Measurements from ENCODE around the gene RER1.

The RER1 gene

GRCh38 chr1:2354511-2355372, 36.9 kb upstream of the RER1 start:
- no peak for DNase-seq

- no peak for DNase-seq
These were observed 36.0 kb upstream of the RER1 start for GRCh38 chr1:2355373-2356261.

GRCh38 chr1:2356401-2356800, 35.2 kb upstream of the RER1 start:
- DNase-seq: no peak

- DNase-seq: no peak
These were observed 34.5 kb upstream of the RER1 start for GRCh38 chr1:2356911-2357845.

- no peak for DNase-seq
These were observed 33.6 kb upstream of the RER1 start for GRCh38 chr1:2358072-2358471.

- DNase-seq: no peak
These were observed 32.7 kb upstream of the RER1 start for GRCh38 chr1:2358651-2359640.

GRCh38 chr1:2360588-2361364, 30.9 kb upstream of the RER1 start:
- DNase-seq: no peak

- no peak for DNase-seq
These were observed 27.7 kb upstream of the RER1 start for GRCh38 chr1:2363847-2364513.

- DNase-seq: no peak
These were observed 23.4 kb upstream of the RER1 start for GRCh38 chr1:2368053-2368744.

- no peak for DNase-seq
These were observed 18.8 kb upstream of the RER1 start for GRCh38 chr1:2372551-2373490.

- DNase-seq: no peak
These were observed 17.9 kb upstream of the RER1 start for GRCh38 chr1:2373551-2374251.

- DNase-seq: no peak
These were observed 17.1 kb upstream of the RER1 start for GRCh38 chr1:2374252-2375155.

GRCh38 chr1:2375246-2375922, 16.3 kb upstream of the RER1 start:
- no peak for DNase-seq

- no peak for DNase-seq
These were observed 15.7 kb upstream of the RER1 start for GRCh38 chr1:2375923-2376260.

GRCh38 chr1:2376261-2376741, 15.3 kb upstream of the RER1 start:
- DNase-seq: no peak

Data from T1000 (cell line).